Activated CD8-positive, alpha-beta T cell treated with anti-CD3 and anti-CD28 coated beads for 36 hours (primary cell): ENCODE data around the gene DCXR. TPM values are rescaled to one million over a fixed set of nuclear protein-coding genes. Genes with fewer than 3 reads are reported as not detected.
A peak's percentile ranks its signal among the peaks of the same experiment; 100 is the strongest.
"Not testable (repeated sequence)": the region's sequence is repeated elsewhere in the genome, so short reads cannot be mapped to it uniquely, and the experiment has no call there.

Experiments used
- ATAC-seq: fragments of 200-7000 bp; cut with Tn5 transposase; one replicate; pipeline ENCODE4 v1.10.0; 2021; ENCODE audit warnings: mild to moderate bottlenecking, moderate library complexity
- CTCF ChIA-PET: fragments of 350-600 bp; sonication (Branson Sonifier 250); formaldehyde crosslinking; loops from one replicate; lab custom pipeline; 2021; ENCODE audit warnings: antibody characterized with exemption; lab: Charles Lee
- POLR2A ChIA-PET: fragments of 350-600 bp; sonication (Branson Sonifier 250); formaldehyde crosslinking; loops from one replicate; lab custom pipeline; 2021; ENCODE audit warnings: antibody characterized with exemption; lab: Charles Lee
- DNase-seq: peaks from one replicate; pipeline ENCODE4 v3.0.0-alpha.2; 2020
- H3K27ac Mint-ChIP-seq: one replicate; pipeline ENCODE4 v1.8.0; 2021; ENCODE audit warnings: mild to moderate bottlenecking, mixed read lengths
- H3K27me3 Mint-ChIP-seq: one replicate; pipeline ENCODE4 v1.8.0; 2021; ENCODE audit warnings: mixed read lengths
- H3K36me3 Mint-ChIP-seq: one replicate; pipeline ENCODE4 v1.8.0; 2021; ENCODE audit warnings: low read depth, mixed read lengths
- H3K4me1 Mint-ChIP-seq: one replicate; pipeline ENCODE4 v1.8.0; 2021; ENCODE audit warnings: low read depth, mixed read lengths
- H3K4me3 Mint-ChIP-seq: one replicate; pipeline ENCODE4 v1.8.0; 2021; ENCODE audit warnings: mild to moderate bottlenecking, moderate library complexity, mixed read lengths
- H3K9me3 Mint-ChIP-seq: one replicate; pipeline ENCODE4 v1.8.0; 2021; ENCODE audit warnings: mixed read lengths
- CTCF ChIP-seq: fragments of 200-600 bp; IDR thresholded peaks from one replicate; pipeline ENCODE4 v1.8.0; 2022; ENCODE audit warnings: antibody characterized with exemption, mild to moderate bottlenecking
- intact Hi-C: fragments of 100-400 bp; cut with micrococcal nuclease; formaldehyde crosslinking; loops from one replicate; pipeline ENCODE4 v1.10.0; 2022
- total RNA-seq, 2 experiments: library from RNA; stranded (reverse); gene quantifications; one replicate each; pipeline ENCODE4 v1.2.3, GENCODE V29; 2021

The DCXR gene
- total RNA-seq, 2 experiments from 2014 or later, result 99.2 to 101 TPM

GRCh38 chr17:82039695-82040299 is 2.3 kb upstream of the DCXR start:
- H3K9me3 Mint-ChIP-seq, result no peaks in the 10 kb centered on the region
- no peak overlapping the region for H3K4me3 Mint-ChIP-seq
- CTCF ChIA-PET, result interaction anchor here (1.6 kb wide), 1 partner anchor 9 kb away, joined by 4 read pairs; no protein-coding TSS in a partner anchor
- H3K36me3 Mint-ChIP-seq, result peaks cover 6% of the 10 kb centered on the region
- ATAC-seq, result no peak
- no peak for TF ChIP-seq CTCF
- no peak for DNase-seq
- no peak overlapping the region for H3K27ac Mint-ChIP-seq
- no peaks in the 10 kb centered on the region for H3K27me3 Mint-ChIP-seq
- POLR2A ChIA-PET, result no interaction called here
- H3K4me1 Mint-ChIP-seq, result peaks cover 15% of the 10 kb centered on the region
- intact Hi-C loops, result no loop called here

GRCh38 chr17:82038796-82039409 is 1.4 kb upstream of the DCXR start:
- not testable (repeated sequence) for H3K4me3 Mint-ChIP-seq
- CTCF ChIA-PET, result interaction anchor here (0.6 to 1.5 kb wide), 4 partner anchors 8 to 31 kb away, joined by 3 to 6 read pairs (median 3); no protein-coding TSS in a partner anchor

GRCh38 chr17:82037889-82038195 is 345 bp upstream of the DCXR start:
- no peak for TF ChIP-seq CTCF
- Mint-ChIP-seq H3K9me3 (no peaks in the 10 kb centered on the region), H3K4me1 (peaks cover 15% of the 10 kb centered on the region), H3K4me3 (peak overlapping the region; percentile 68), H3K27me3 (no peaks in the 10 kb centered on the region), H3K27ac (peak overlapping the region; percentile 30), H3K36me3 (peaks cover 6% of the 10 kb centered on the region)
- CTCF ChIA-PET, result interaction anchor here (0.6 to 4.5 kb wide), 18 partner anchors 10 to 437 kb away, joined by 3 to 40 read pairs (median 4); partner anchors contain the start of genes CENPX, DUS1L, LRRC45 and NOTUM
- POLR2A ChIA-PET, result interaction anchor here (0.5 to 1.7 kb wide), 9 partner anchors 11 to 168 kb away, joined by 3 to 5 read pairs (median 3); partner anchors contain the start of gene DUS1L
- DNase-seq (no peak), ATAC-seq (no peak)
- intact Hi-C loops, result no loop called here

More at GRCh38 chr17:82038796-82039409, 1.4 kb upstream of the DCXR start:
- DNase-seq, H3K27ac Mint-ChIP-seq, intact Hi-C loops, ATAC-seq, H3K27me3 Mint-ChIP-seq, H3K9me3 Mint-ChIP-seq, H3K36me3 Mint-ChIP-seq: not testable (repeated sequence)
- peaks cover 15% of the 10 kb centered on the region for H3K4me1 Mint-ChIP-seq
- POLR2A ChIA-PET, result interaction anchor here (1.1 kb wide), 1 partner anchor 17 kb away, joined by 3 read pairs; no protein-coding TSS in a partner anchor

GRCh38 chr17:82036634-82037091 is 834 bp downstream of the DCXR start:
- no peak for DNase-seq
- no peaks in the 10 kb centered on the region for H3K27me3 Mint-ChIP-seq
- ATAC-seq, result no peak
- peak overlapping the region; percentile 68 for H3K4me3 Mint-ChIP-seq
- ChIA-PET CTCF (interaction anchor here (1.3 to 4.5 kb wide), 3 partner anchors 15 to 118 kb away, joined by 3 to 40 read pairs (median 16); partner anchors contain the start of genes CENPX, LRRC45 and NOTUM), POLR2A (interaction anchor here (0.5 to 2.1 kb wide), 6 partner anchors 11 to 196 kb away, joined by 3 to 6 read pairs (median 4); no protein-coding TSS in a partner anchor)
- H3K36me3 Mint-ChIP-seq, result peaks cover 6% of the 10 kb centered on the region
- no peaks in the 10 kb centered on the region for H3K9me3 Mint-ChIP-seq
- H3K4me1 Mint-ChIP-seq, result peaks cover 15% of the 10 kb centered on the region
- TF ChIP-seq CTCF, result no peak
- H3K27ac Mint-ChIP-seq, result no peak overlapping the region
- intact Hi-C loops, result no loop called here

GRCh38 chr17:82035956-82036633 is 1.4 kb downstream of the DCXR start:
- H3K4me3 Mint-ChIP-seq, result peak overlapping the region; percentile 68
- H3K36me3 Mint-ChIP-seq, result peaks cover 6% of the 10 kb centered on the region
- DNase-seq (no peak), ATAC-seq (no peak)
- H3K9me3 Mint-ChIP-seq, result no peaks in the 10 kb centered on the region
- ChIA-PET CTCF (interaction anchor here (1.3 to 4.5 kb wide), 3 partner anchors 15 to 118 kb away, joined by 3 to 40 read pairs (median 7); partner anchors contain the start of genes CENPX and LRRC45), POLR2A (interaction anchor here (0.5 to 2.1 kb wide), 10 partner anchors 10 to 196 kb away, joined by 3 to 6 read pairs (median 3); partner anchors contain the start of genes CENPX and LRRC45)
- H3K27me3 Mint-ChIP-seq, result no peaks in the 10 kb centered on the region
- intact Hi-C loops, result no loop called here
- H3K4me1 Mint-ChIP-seq, result peaks cover 15% of the 10 kb centered on the region
- no peak for TF ChIP-seq CTCF
- no peak overlapping the region for H3K27ac Mint-ChIP-seq
